ENCODE data around the gene ZGPAT.

GRCh38 chr20:63698739-63699465 lies 8.9 kb upstream of the ZGPAT start:
- TF ChIP-seq FOS (IDR thresholded peaks at IDR 0.05; ENCODE audit: extremely low read depth, insufficient read length) (no peak), NR3C1 (CRISPR knock-in tag; IDR thresholded peaks at IDR 0.05) (no peak), RNF2 (IDR thresholded peaks at IDR 0.05) (no peak), EZH2 (IDR thresholded peaks at IDR 0.05; ENCODE audit: borderline replicate concordance, low read depth, low read length) (no peak), NFRKB (IDR thresholded peaks at IDR 0.05; ENCODE audit: low read depth) (no peak), KAT7 (CRISPR knock-in tag; IDR thresholded peaks at IDR 0.05; ENCODE audit: borderline replicate concordance) (no peak), HINFP (tag; conservative IDR thresholded peaks at IDR 0.05; ENCODE audit: low read depth) (no peak), PHF20 (IDR thresholded peaks at IDR 0.05; ENCODE audit: partially characterized antibody) (no peak)
